ENCODE data around the gene APOB. TPM values are rescaled to one million over a fixed set of nuclear protein-coding genes. Genes with fewer than 3 reads are reported as not detected.

Gene APOB
- total and polyA plus RNA-seq, 8 donors = under 0.01 to 30.7 (median 0.72) TPM; not detected in 3

DNA sequence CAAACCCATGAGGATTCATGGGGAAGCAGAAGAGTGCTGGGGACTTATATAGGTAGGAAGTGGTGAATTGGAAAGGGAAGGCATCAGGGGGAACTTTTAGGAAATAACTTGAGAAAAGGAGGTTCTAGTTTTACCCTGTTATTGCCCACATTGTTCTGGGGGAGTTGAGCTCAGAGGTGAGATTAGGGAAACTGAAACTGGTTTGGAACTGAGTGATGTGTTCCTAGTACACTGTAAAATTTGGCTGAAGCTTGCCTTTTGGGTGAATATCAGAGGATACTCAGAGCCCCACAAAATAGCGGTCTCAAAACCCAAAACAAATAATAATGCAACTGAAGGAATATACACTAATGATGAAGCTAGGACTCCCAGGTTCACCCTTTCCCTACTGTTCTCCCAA lies 39.6 kb upstream of the APOB start:
- Histone ChIP-seq H3K27me3 (no peaks in the 10 kb centered on the region), H3K9me3 (peaks cover 0 to 13% (median 10%) of the 10 kb centered on the region in 4 donors), H3K4me3 (no peak overlapping the region), H3K27ac (no peak overlapping the region), H3K36me3 (no peaks in the 10 kb centered on the region), H3K4me1 (no peaks in the 10 kb centered on the region)
- TF ChIP-seq EP300 (IDR thresholded peaks at IDR 0.05) (no peak), POLR2AphosphoS5 (IDR thresholded peaks at IDR 0.05) (no peak), CTCF (IDR thresholded peaks at IDR 0.05) (no peak), POLR2A (IDR thresholded peaks at IDR 0.05) (no peak)
- 88 to 100% (median 98%) methylated on average over 1 of the region's 1 CpG for WGBS, 5 donors
- DNase-seq = no peak
- intact Hi-C loops (cut with DNase I; ENCODE audit: low total_unique reads) = no loop called here

DNA sequence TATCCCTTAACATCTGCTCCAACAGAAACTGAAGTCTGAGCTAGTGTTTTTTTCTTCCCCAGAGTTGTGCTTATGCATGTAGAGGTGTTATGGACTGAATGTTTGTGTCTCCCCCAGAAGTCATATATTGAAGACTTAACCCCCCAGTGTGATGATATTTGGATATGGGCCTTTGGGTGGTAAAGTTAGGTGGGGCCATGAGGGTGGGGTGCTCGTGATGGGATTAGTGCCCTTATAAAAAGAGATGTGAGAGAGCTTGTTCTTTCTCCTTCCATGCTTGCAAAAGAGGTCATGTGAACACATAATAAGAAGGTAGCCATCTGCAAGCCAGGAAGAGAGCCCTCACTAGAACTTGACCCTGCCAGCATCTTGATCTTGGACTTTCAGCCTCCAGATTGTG lies 34.4 kb upstream of the APOB start:
- Histone ChIP-seq H3K27me3 (no peaks in the 10 kb centered on the region), H3K36me3 (no peaks in the 10 kb centered on the region), H3K27ac (no peak overlapping the region), H3K4me3 (no peak overlapping the region), H3K4me1 (no peaks in the 10 kb centered on the region), H3K9me3 (peaks cover 0 to 16% (median 14%) of the 10 kb centered on the region in 4 donors)
- intact Hi-C loops (cut with DNase I; ENCODE audit: low total_unique reads) = no loop called here
- TF ChIP-seq POLR2AphosphoS5 (IDR thresholded peaks at IDR 0.05) (no peak), POLR2A (IDR thresholded peaks at IDR 0.05) (no peak), EP300 (IDR thresholded peaks at IDR 0.05) (no peak), CTCF (IDR thresholded peaks at IDR 0.05) (no peak)
- DNase-seq = no peak
- 53 to 70% (median 57%) methylated on average over 1 of the region's 1 CpG for WGBS, 5 donors

GRCh38 chr2:21072477-21073242 lies 28.8 kb upstream of the APOB start:
- 70 to 85% (median 78%) methylated on average over 4 of the region's 4 CpGs for WGBS, 5 donors
- no peak for DNase-seq
- TF ChIP-seq POLR2AphosphoS5 (IDR thresholded peaks at IDR 0.05) = no peak
- TF ChIP-seq POLR2A (IDR thresholded peaks at IDR 0.05) = no peak
- no peak for TF ChIP-seq CTCF (IDR thresholded peaks at IDR 0.05)
- TF ChIP-seq EP300 (IDR thresholded peaks at IDR 0.05) = no peak
- no peaks in the 10 kb centered on the region for H3K9me3 ChIP-seq
- intact Hi-C loops (cut with DNase I; ENCODE audit: low total_unique reads) = no loop called here
- H3K4me3 ChIP-seq = no peak overlapping the region
- no peaks in the 10 kb centered on the region for H3K36me3 ChIP-seq
- H3K27ac ChIP-seq = no peak overlapping the region
- no peaks in the 10 kb centered on the region for H3K4me1 ChIP-seq
- H3K27me3 ChIP-seq = peaks cover 0 to 4% (median 0%) of the 10 kb centered on the region in 3 donors

DNA sequence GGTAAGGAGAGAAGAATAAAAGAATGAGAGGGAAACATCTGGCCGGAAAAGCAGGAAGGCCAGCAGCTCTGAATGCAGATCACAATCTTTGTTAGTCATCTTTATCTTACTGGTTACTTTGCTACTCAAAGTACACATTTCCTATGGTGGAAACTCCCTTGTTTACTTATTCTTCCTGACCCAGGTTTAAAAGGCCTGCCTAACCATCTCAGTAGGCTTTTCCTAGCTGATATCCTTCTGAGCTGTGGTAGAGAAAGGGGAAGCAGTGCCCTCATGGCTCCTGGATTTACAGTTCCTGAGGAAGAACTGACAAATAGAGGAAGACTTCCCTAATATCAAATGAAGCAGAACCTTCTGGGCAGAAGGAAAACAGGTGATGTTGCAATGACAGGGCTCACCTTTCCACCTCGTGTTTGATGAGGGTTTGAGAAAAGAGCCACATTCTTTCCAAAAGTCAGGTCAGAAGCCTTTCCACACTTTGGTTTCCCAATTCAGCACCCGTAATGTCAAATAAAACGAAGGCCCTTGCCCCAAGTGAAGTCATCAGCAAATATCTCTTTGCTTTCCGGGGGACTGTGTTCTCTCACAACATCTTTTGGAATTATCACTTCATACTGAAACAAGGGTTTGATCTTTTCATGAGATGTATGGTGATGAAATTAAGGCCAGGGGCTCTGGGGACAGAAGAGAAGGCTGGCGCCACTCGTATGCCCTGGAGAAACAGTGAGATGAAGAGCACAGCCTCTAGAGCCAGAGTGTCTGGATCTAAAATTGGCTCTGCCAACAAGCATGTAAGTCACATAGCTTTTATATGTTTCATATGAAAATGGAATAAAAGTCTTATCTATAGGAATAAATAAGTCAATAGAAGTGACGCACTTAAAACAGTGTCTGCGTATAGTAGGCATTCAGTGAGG lies 26.7 kb upstream of the APOB start:
- intact Hi-C loops (cut with DNase I; ENCODE audit: low total_unique reads) = no loop called here
- WGBS, 5 donors = 69 to 78% (median 71%) methylated on average over 9 of the region's 9 CpGs
- Histone ChIP-seq H3K4me1 (no peaks in the 10 kb centered on the region), H3K27ac (no peak overlapping the region), H3K9me3 (no peaks in the 10 kb centered on the region), H3K27me3 (peaks cover 0 to 4% (median 0%) of the 10 kb centered on the region in 3 donors), H3K4me3 (no peak overlapping the region), H3K36me3 (no peaks in the 10 kb centered on the region)
- peak in 1 of 2 donors; percentile 5 for DNase-seq
- TF ChIP-seq POLR2AphosphoS5 (IDR thresholded peaks at IDR 0.05) (peak in 1 of 3 donors; percentile 27), EP300 (IDR thresholded peaks at IDR 0.05) (no peak), POLR2A (IDR thresholded peaks at IDR 0.05) (no peak), CTCF (IDR thresholded peaks at IDR 0.05) (no peak)
